Measurements from ENCODE around the gene SERPINB7. TPM values are rescaled to one million over a fixed set of nuclear protein-coding genes. Genes with fewer than 3 reads are reported as not detected.

Gene SERPINB7
- total RNA-seq, 1 donor from 2014 or later = not detected

DNA sequence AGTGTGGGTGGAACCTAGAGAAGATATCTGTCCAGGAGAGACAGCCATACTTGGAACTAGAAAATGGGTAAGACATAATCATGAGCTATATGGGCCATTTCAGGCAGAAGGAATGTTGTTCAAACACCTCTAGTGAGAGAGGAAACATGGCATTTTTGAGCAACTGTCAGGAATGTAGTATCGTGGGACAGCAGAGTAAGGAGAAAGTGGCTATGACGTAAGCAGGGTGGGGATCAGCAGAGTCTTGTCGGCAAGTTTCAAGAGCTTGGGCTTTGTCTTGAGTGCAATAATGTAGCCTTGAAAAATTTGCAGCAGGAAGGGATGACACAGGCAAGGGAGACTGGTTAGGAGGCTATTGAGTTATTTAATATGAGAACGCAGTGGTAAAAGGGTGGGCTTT is 20.4 kb downstream of the SERPINB7 start:
- Histone ChIP-seq H3K9ac (no peak overlapping the region), H3K79me2 (ENCODE audit: low read depth) (no peaks in the 10 kb centered on the region), H3K4me2 (no peak overlapping the region), H2AFZ (replicated peaks) (no peak overlapping the region), H3K36me3 (no peaks in the 10 kb centered on the region), H3K9me3 (ENCODE audit: low read depth) (no peaks in the 10 kb centered on the region), H3K4me1 (no peaks in the 10 kb centered on the region), H4K20me1 (ENCODE audit: low read depth) (no peaks in the 10 kb centered on the region), H3F3A (ENCODE audit: low read depth) (no peaks in the 10 kb centered on the region), H3K27ac (no peak overlapping the region), H3K4me3 (no peak overlapping the region), H3K27me3 (no peaks in the 10 kb centered on the region)
- no peak for TF ChIP-seq EZH2phosphoT487 (IDR thresholded peaks at IDR 0.05)
- TF ChIP-seq, protein P1, sequence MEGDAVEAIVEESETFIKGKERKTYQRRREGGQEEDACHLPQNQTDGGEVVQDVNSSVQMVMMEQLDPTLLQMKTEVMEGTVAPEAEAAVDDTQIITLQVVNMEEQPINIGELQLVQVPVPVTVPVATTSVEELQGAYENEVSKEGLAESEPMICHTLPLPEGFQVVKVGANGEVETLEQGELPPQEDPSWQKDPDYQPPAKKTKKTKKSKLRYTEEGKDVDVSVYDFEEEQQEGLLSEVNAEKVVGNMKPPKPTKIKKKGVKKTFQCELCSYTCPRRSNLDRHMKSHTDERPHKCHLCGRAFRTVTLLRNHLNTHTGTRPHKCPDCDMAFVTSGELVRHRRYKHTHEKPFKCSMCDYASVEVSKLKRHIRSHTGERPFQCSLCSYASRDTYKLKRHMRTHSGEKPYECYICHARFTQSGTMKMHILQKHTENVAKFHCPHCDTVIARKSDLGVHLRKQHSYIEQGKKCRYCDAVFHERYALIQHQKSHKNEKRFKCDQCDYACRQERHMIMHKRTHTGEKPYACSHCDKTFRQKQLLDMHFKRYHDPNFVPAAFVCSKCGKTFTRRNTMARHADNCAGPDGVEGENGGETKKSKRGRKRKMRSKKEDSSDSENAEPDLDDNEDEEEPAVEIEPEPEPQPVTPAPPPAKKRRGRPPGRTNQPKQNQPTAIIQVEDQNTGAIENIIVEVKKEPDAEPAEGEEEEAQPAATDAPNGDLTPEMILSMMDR (IDR thresholded peaks at IDR 0.05) = no peak
- no peak for TF ChIP-seq EZH2 (IDR thresholded peaks at IDR 0.05)
- no peaks in the 10 kb centered on the region for H3K27me3 Mint-ChIP-seq (ENCODE audit: insufficient read depth, low read depth)
- no peak overlapping the region for H3K27ac Mint-ChIP-seq
- H3K4me3 Mint-ChIP-seq = no peak overlapping the region
- no peaks in the 10 kb centered on the region for H3K9me3 Mint-ChIP-seq
- H3K4me1 Mint-ChIP-seq = no peaks in the 10 kb centered on the region
- H3K36me3 Mint-ChIP-seq = no peaks in the 10 kb centered on the region
- no peak for DNase-seq (ENCODE audit: low spot score)

DNA sequence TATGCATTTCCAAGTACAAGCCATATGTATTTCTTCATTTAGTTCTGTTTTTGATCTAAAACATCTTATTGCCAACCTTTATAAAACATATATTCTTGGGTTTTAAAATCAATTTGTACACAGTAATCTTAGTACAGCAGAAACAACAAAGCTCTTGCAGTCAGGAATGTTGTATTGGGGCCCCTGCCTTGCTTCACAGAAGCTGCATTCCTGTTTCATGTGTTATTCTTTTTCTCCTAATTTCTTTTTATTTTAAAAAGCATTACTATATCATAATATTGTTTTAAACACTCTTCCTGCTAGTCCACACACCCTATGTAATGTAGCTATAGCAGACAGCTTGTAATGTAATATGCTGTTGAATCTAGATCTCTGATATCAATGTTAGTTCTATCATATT is 24.0 kb downstream of the SERPINB7 start:
- Mint-ChIP-seq H3K36me3 (no peaks in the 10 kb centered on the region), H3K4me1 (no peaks in the 10 kb centered on the region), H3K9me3 (no peaks in the 10 kb centered on the region), H3K27ac (no peak overlapping the region), H3K4me3 (no peak overlapping the region), H3K27me3 (ENCODE audit: insufficient read depth, low read depth) (no peaks in the 10 kb centered on the region)
- Histone ChIP-seq H3K9me3 (ENCODE audit: low read depth) (no peaks in the 10 kb centered on the region), H2AFZ (replicated peaks) (no peak overlapping the region), H3K4me3 (no peak overlapping the region), H3K4me2 (no peak overlapping the region), H3K9ac (no peak overlapping the region), H3K79me2 (ENCODE audit: low read depth) (no peaks in the 10 kb centered on the region), H4K20me1 (ENCODE audit: low read depth) (no peaks in the 10 kb centered on the region), H3K36me3 (no peaks in the 10 kb centered on the region), H3K27me3 (no peaks in the 10 kb centered on the region), H3F3A (ENCODE audit: low read depth) (no peaks in the 10 kb centered on the region), H3K4me1 (no peaks in the 10 kb centered on the region), H3K27ac (no peak overlapping the region)
- DNase-seq (ENCODE audit: low spot score) = no peak
- no peak for TF ChIP-seq EZH2 (IDR thresholded peaks at IDR 0.05)

DNA sequence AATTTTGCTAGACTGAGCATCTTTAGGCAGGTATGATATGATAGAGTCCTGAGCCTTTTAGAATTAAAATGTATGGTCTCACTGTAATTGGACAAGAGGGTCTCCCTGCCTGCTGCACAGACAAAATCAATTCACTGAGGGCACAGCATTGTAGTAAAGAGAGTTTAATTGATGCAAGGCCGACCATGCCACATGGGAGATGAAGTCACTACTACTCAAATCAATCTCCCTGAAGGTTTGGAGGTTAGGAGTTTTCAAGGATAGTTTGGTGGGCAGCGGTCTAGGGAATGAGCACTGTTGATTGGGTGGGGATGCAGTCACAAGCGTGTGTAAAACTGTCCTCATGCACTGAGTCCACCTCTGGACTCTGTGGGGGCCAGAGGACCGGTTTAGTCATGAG is 26.1 kb downstream of the SERPINB7 start:
- Mint-ChIP-seq H3K4me1 (no peaks in the 10 kb centered on the region), H3K9me3 (no peaks in the 10 kb centered on the region), H3K27ac (no peak overlapping the region), H3K36me3 (no peaks in the 10 kb centered on the region), H3K4me3 (no peak overlapping the region), H3K27me3 (ENCODE audit: insufficient read depth, low read depth) (no peaks in the 10 kb centered on the region)
- H3K4me3 ChIP-seq = no peak overlapping the region
- no peaks in the 10 kb centered on the region for H3F3A ChIP-seq (ENCODE audit: low read depth)
- no peak for TF ChIP-seq EZH2phosphoT487 (IDR thresholded peaks at IDR 0.05)
- H2AFZ ChIP-seq (replicated peaks) = no peak overlapping the region
- H4K20me1 ChIP-seq (ENCODE audit: low read depth) = no peaks in the 10 kb centered on the region
- no peaks in the 10 kb centered on the region for H3K27me3 ChIP-seq
- no peak for DNase-seq (ENCODE audit: low spot score)
- no peaks in the 10 kb centered on the region for H3K79me2 ChIP-seq (ENCODE audit: low read depth)
- H3K4me1 ChIP-seq = no peaks in the 10 kb centered on the region
- no peak overlapping the region for H3K9ac ChIP-seq
- no peak overlapping the region for H3K27ac ChIP-seq
- H3K9me3 ChIP-seq (ENCODE audit: low read depth) = no peaks in the 10 kb centered on the region
- no peaks in the 10 kb centered on the region for H3K36me3 ChIP-seq
- no peak overlapping the region for H3K4me2 ChIP-seq

DNA sequence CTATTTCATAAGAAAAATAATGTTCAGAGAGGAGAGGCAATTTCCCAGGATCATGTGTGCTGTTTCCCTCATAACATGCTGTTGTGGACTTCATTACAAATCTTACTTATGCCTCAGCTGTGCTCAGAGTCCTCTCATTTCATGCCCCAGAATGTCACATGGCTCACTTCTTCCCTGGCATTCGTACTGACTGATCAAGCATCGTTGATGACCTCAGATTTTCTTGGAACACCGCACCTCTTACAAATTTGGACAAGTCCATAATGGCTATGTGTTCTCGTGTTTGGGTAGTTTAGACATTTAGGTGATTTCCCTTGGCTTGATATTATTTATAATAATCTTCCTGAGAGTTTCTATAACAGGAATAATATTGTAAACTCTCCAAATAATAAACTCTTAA is 32.9 kb downstream of the SERPINB7 start:
- H3K79me2 ChIP-seq (ENCODE audit: low read depth) = no peaks in the 10 kb centered on the region
- H3K4me2 ChIP-seq = no peak overlapping the region
- H3K27ac ChIP-seq = no peak overlapping the region
- H3K4me3 Mint-ChIP-seq = no peak overlapping the region
- no peaks in the 10 kb centered on the region for H3F3A ChIP-seq (ENCODE audit: low read depth)
- H4K20me1 ChIP-seq (ENCODE audit: low read depth) = no peaks in the 10 kb centered on the region
- DNase-seq (ENCODE audit: low spot score) = no peak
- no peaks in the 10 kb centered on the region for H3K9me3 ChIP-seq (ENCODE audit: low read depth)
- no peaks in the 10 kb centered on the region for H3K4me1 Mint-ChIP-seq
- H3K4me1 ChIP-seq = no peaks in the 10 kb centered on the region
- H3K36me3 Mint-ChIP-seq = no peaks in the 10 kb centered on the region
- no peak overlapping the region for H2AFZ ChIP-seq (replicated peaks)
- TF ChIP-seq EZH2phosphoT487 (IDR thresholded peaks at IDR 0.05) = no peak
- TF ChIP-seq, protein P1 (IDR thresholded peaks at IDR 0.05) = no peak
- no peak for TF ChIP-seq EZH2 (IDR thresholded peaks at IDR 0.05)
- H3K9ac ChIP-seq = no peak overlapping the region
- peaks cover 4% of the 10 kb centered on the region for H3K27me3 Mint-ChIP-seq (ENCODE audit: insufficient read depth, low read depth)
- no peak overlapping the region for H3K27ac Mint-ChIP-seq
- no peaks in the 10 kb centered on the region for H3K9me3 Mint-ChIP-seq
- H3K4me3 ChIP-seq = no peak overlapping the region
- H3K27me3 ChIP-seq = no peaks in the 10 kb centered on the region
- no peaks in the 10 kb centered on the region for H3K36me3 ChIP-seq
